Loucy (cell line): ENCODE results near the gene PJA2.

Source experiments
- CTCF ChIP-seq: fragments of 200-600 bp; sonication (generic); conservative IDR thresholded peaks from 2 replicates; pipeline ENCODE4 v1.5.1; 2014; ENCODE audit warnings: mild to moderate bottlenecking, antibody characterized with exemption, low read length
- EZH2phosphoT487 ChIP-seq: fragments of 200-600 bp; IDR thresholded peaks from 2 replicates; pipeline ENCODE4 v1.6.1; 2018; ENCODE audit warnings: antibody characterized with exemption, mild to moderate bottlenecking, moderate library complexity, borderline replicate concordance

DNA sequence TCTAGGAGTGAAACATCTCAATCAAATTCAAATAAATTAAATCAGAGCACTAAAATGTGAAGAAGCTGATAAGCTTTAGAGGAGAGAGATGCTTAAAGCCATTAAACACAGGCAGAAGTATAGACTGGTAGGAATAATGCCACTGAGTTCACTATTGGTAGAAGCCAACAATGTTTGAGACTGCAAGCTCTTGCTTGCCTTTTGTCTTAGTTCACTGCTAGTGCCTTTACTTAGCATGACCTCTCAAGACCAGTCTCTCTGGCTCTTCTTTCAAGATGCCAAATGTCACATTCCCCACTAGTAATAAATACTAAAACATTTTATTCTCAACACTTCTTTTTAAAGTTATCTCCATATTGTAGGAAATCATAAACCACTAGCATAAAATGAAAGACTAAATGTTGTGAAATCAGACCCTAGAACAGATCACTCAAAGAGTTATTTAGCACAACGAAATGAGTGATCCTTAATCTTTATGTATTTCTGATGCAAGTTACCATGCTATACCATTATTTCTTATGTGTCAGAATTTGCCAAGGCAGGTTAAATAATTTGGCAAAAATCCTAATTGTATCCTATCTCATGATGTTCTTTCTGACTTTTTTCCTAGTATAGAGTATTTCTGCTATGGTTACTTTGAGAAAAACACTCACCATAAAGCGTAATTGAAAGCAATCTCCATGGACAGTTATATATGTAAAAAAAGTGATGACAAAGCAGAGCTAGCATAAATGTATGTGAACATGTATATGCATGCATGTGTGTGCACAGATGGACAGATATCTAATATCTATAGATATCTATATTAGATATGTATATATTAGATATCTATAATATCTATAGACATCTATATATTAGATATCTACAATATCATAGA lies 57.5 kb downstream of the PJA2 start:
- TF ChIP-seq CTCF (no peak), EZH2phosphoT487 (no peak)
